Astrocyte of the spinal cord (primary cell): ENCODE data around the gene IFIH1.
A peak's percentile ranks its signal among the peaks of the same experiment; 100 is the strongest.

Source experiments
- DNase-seq: peaks from one replicate; pipeline ENCODE4 v3.0.0; 2011; ENCODE audit warnings: low read depth, low spot score
- H3K4me3 ChIP-seq: 2 replicates; pipeline ENCODE4 v1.5.1; 2011; ENCODE audit warnings: low read depth, mild to moderate bottlenecking, low read length, moderate library complexity
- CTCF ChIP-seq: IDR thresholded peaks from 2 replicates; pipeline ENCODE4 v1.5.1; 2012; ENCODE audit warnings: low read depth, mild to moderate bottlenecking, low read length, inconsistent platforms
- in situ Hi-C: cut with HindIII; loops from 2 replicates; pipeline ENCODE4 v1.10.0; 2017; ENCODE audit warnings: low sequenced_read_pairs

IFIH1 gene

GRCh38 chr2:162257425-162257824 lies 61.1 kb downstream of the IFIH1 start:
- no peak for DNase-seq
- H3K4me3 ChIP-seq, result no peak overlapping the region
- no peak for TF ChIP-seq CTCF
- in situ Hi-C loops, result no loop called here

GRCh38 chr2:162256591-162256991 lies 61.9 kb downstream of the IFIH1 start:
- TF ChIP-seq CTCF, result no peak
- in situ Hi-C loops, result no loop called here
- H3K4me3 ChIP-seq, result no peak overlapping the region
- peak; percentile 40 for DNase-seq

GRCh38 chr2:162254236-162254871 lies 64.1 kb downstream of the IFIH1 start:
- DNase-seq, result no peak
- in situ Hi-C loops, result no loop called here
- H3K4me3 ChIP-seq, result no peak overlapping the region
- no peak for TF ChIP-seq CTCF

GRCh38 chr2:162253435-162253834 lies 65.0 kb downstream of the IFIH1 start:
- in situ Hi-C loops, result no loop called here
- H3K4me3 ChIP-seq, result no peak overlapping the region
- TF ChIP-seq CTCF, result no peak
- DNase-seq, result no peak

- no peak for TF ChIP-seq CTCF
- in situ Hi-C loops, result no loop called here
- DNase-seq, result no peak
- no peak overlapping the region for H3K4me3 ChIP-seq
These were observed 66.3 kb downstream of the IFIH1 start for GRCh38 chr2:162252153-162252552.

GRCh38 chr2:162245781-162246180 lies 72.7 kb downstream of the IFIH1 start:
- peak; percentile 78 for DNase-seq
- in situ Hi-C loops, result no loop called here
- TF ChIP-seq CTCF, result no peak
- H3K4me3 ChIP-seq, result no peak overlapping the region
